CD4-positive, alpha-beta T cell treated with Interleukin-21 for 1 hour (primary cell): ENCODE data around the gene ARHGAP18.
A peak's percentile ranks its signal among the peaks of the same experiment; 100 is the strongest.
"Not testable (repeated sequence)": the region's sequence is repeated elsewhere in the genome, so short reads cannot be mapped to it uniquely, and the experiment has no call there.

ENCODE experiments used
- DNase-seq: peaks from one replicate; pipeline ENCODE4 v3.0.0-alpha.2; 2020

Gene ARHGAP18

GRCh38 chr6:129575378-129576118 lies 134.4 kb downstream of the ARHGAP18 start:
- DNase-seq = peak; percentile 48

- DNase-seq = not testable (repeated sequence)
Measured at GRCh38 chr6:129574605-129575004, 135.4 kb downstream of the ARHGAP18 start.

GRCh38 chr6:129570929-129571328 lies 139.0 kb downstream of the ARHGAP18 start:
- not testable (repeated sequence) for DNase-seq

GRCh38 chr6:129568015-129568414 lies 142.0 kb downstream of the ARHGAP18 start:
- DNase-seq = no peak

GRCh38 chr6:129567374-129567773 lies 142.6 kb downstream of the ARHGAP18 start:
- DNase-seq = peak; percentile 8

- no peak for DNase-seq
Measured at GRCh38 chr6:129565811-129566210, 144.2 kb downstream of the ARHGAP18 start.

GRCh38 chr6:129565366-129565765 lies 144.6 kb downstream of the ARHGAP18 start:
- DNase-seq = no peak

- DNase-seq = no peak
Measured at GRCh38 chr6:129558248-129558647, 151.7 kb downstream of the ARHGAP18 start.

- DNase-seq = no peak
Measured at GRCh38 chr6:129555206-129555832, 154.7 kb downstream of the ARHGAP18 start.

- no peak for DNase-seq
Measured at GRCh38 chr6:129552413-129552812, 157.6 kb downstream of the ARHGAP18 start.

GRCh38 chr6:129551486-129551885 lies 158.5 kb downstream of the ARHGAP18 start:
- no peak for DNase-seq

GRCh38 chr6:129546702-129547101 lies 163.3 kb downstream of the ARHGAP18 start:
- no peak for DNase-seq

GRCh38 chr6:129544892-129545612 lies 164.9 kb downstream of the ARHGAP18 start:
- DNase-seq = no peak

- no peak for DNase-seq
Measured at GRCh38 chr6:129543981-129544380, 166.0 kb downstream of the ARHGAP18 start.

- DNase-seq = no peak
Measured at GRCh38 chr6:129542705-129543104, 167.3 kb downstream of the ARHGAP18 start.

- DNase-seq = no peak
Measured at GRCh38 chr6:129539032-129539431, 170.9 kb downstream of the ARHGAP18 start.

- DNase-seq = no peak
Measured at GRCh38 chr6:129536271-129536670, 173.7 kb downstream of the ARHGAP18 start.

- DNase-seq = no peak
Measured at GRCh38 chr6:129534926-129535325, 175.1 kb downstream of the ARHGAP18 start.
